NCI-H526 (cell line): ENCODE data around the gene AP2A1.

Experiments
- DNase-seq, 2 experiments: peaks; one replicate each; lab custom pipeline; 2025; lab: John Stamatoyannopoulos, UW

The AP2A1 gene

GRCh38 chr19:49839713-49840112, 72.9 kb downstream of the AP2A1 start:
- DNase-seq, result no peak

- no peak for DNase-seq
These were observed 73.5 kb downstream of the AP2A1 start for GRCh38 chr19:49840321-49840720.

- no peak for DNase-seq
These were observed 74.0 kb downstream of the AP2A1 start for GRCh38 chr19:49840736-49841249.

GRCh38 chr19:49843265-49843664, 76.5 kb downstream of the AP2A1 start:
- no peak for DNase-seq

- no peak for DNase-seq
These were observed 77.6 kb downstream of the AP2A1 start for GRCh38 chr19:49844138-49845095.

- DNase-seq, result no peak
These were observed 78.6 kb downstream of the AP2A1 start for GRCh38 chr19:49845414-49845813.

GRCh38 chr19:49846408-49846807, 79.6 kb downstream of the AP2A1 start:
- no peak for DNase-seq

- DNase-seq, result no peak
These were observed 81.2 kb downstream of the AP2A1 start for GRCh38 chr19:49847731-49848696.

GRCh38 chr19:49848938-49849337, 82.1 kb downstream of the AP2A1 start:
- no peak for DNase-seq

- no peak for DNase-seq
These were observed 82.8 kb downstream of the AP2A1 start for GRCh38 chr19:49849433-49850220.

- no peak for DNase-seq
These were observed 83.4 kb downstream of the AP2A1 start for GRCh38 chr19:49850221-49850486.

GRCh38 chr19:49850487-49851342, 83.9 kb downstream of the AP2A1 start, which contains the start of gene PTOV1:
Gene PTOV1, plus strand, starts transcription at chr19:49851159.
- peak; percentile 86 to 95 for DNase-seq

GRCh38 chr19:49851456-49852259, 84.9 kb downstream of the AP2A1 start:
- DNase-seq, result peak in 1 of 2 experiments; percentile 64

GRCh38 chr19:49852631-49853126, 85.9 kb downstream of the AP2A1 start:
- no peak for DNase-seq

GRCh38 chr19:49853852-49854377, 87.1 kb downstream of the AP2A1 start:
- DNase-seq, result no peak

- no peak for DNase-seq
These were observed 87.8 kb downstream of the AP2A1 start for GRCh38 chr19:49854378-49855263.

- no peak for DNase-seq
These were observed 88.5 kb downstream of the AP2A1 start for GRCh38 chr19:49855277-49855675.
